Mesodermal cell (in vitro differentiated cells): ENCODE results near the gene CES4A.

Source experiments
- H3K27ac ChIP-seq: 2 replicates; pipeline ENCODE4 v1.7.0; 2013; ENCODE audit warnings: mild to moderate bottlenecking, low read depth, low read length, moderate library complexity; ENCODE audit not compliant: severe bottlenecking
- H3K36me3 ChIP-seq: 2 replicates; pipeline ENCODE4 v1.7.1; 2013; ENCODE audit warnings: mild to moderate bottlenecking, low read length, moderate library complexity; ENCODE audit not compliant: control insufficient read depth, insufficient read depth
- H3K4me1 ChIP-seq: one replicate; pipeline ENCODE4 v1.7.1; 2013; ENCODE audit warnings: mild to moderate bottlenecking, low read length; ENCODE audit not compliant: insufficient read depth, control insufficient read depth, poor library complexity, severe bottlenecking
- H3K4me3 ChIP-seq: 2 replicates; pipeline ENCODE4 v1.7.0; 2013; ENCODE audit warnings: low read length, control low read depth, mild to moderate bottlenecking; ENCODE audit not compliant: insufficient read depth, poor library complexity, severe bottlenecking; ENCODE audit errors: extremely low read depth
- H3K9me3 ChIP-seq: 2 replicates; pipeline ENCODE4 v1.7.1; 2013; ENCODE audit warnings: mild to moderate bottlenecking, low read length, moderate library complexity; ENCODE audit not compliant: control insufficient read depth
- WGBS, 2 experiments: methylation state at CpG; one replicate each; pipeline ENCODE4 v1.1.5; 2013; ENCODE audit warnings: missing lambda C conversion rate in 2 of 2; ENCODE audit not compliant: insufficient coverage in 2 of 2; 5-methylcytosine and 5-hydroxymethylcytosine counted together

Gene CES4A

DNA sequence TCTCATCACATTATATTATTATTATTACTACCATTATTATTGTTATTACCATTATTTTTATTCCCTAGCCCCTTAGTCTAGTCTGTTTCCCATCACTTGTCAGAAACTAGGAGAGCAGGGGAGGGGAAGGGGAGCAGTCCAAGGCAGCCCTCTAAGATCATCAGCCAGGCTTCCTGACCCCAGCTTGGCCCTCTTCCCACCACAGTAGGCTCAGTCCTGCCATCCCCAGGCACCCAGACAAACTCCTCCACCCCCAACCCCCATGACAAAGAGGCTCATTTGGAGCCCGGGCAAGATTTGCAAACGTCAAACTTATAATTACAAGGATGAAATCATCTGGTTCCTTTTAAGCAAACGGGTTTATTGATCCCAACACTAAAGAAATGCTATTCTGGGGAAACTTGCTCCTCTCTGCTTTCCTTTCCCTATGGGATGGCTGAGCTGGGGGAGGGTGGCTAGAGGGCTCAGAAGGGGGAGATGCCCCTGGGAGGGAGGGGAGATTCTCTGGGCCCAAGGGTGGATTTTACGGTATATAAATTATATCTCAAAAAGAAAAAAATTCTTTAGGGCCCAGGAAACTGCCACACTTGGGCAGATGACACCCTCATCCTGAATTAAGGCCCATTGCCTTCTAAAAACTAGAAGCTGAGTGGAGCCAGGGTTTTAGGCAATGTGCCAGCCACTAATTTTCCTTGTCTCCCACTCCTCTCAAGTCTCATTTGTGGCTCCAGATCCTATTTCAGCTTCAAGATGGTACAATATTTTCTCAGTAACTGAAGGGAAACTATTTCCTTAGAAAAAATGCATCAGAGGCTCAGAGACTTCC, 36.2 kb downstream of the CES4A start:
- Histone ChIP-seq H3K4me3 (no peak overlapping the region), H3K36me3 (no peaks in the 10 kb centered on the region), H3K27ac (peak overlapping the region; percentile 11), H3K4me1 (peaks cover 46% of the 10 kb centered on the region), H3K9me3 (no peaks in the 10 kb centered on the region)
- WGBS, 2 experiments = 67% methylated on average over 1 of the region's 4 CpGs; no CpG with 5 or more reads in 1 of the 2 experiments

- H3K4me1 ChIP-seq = peaks cover 46% of the 10 kb centered on the region
- no peaks in the 10 kb centered on the region for H3K9me3 ChIP-seq
- H3K4me3 ChIP-seq = no peak overlapping the region
- H3K27ac ChIP-seq = peak overlapping the region; percentile 11
- H3K36me3 ChIP-seq = peaks cover 4% of the 10 kb centered on the region
These were observed 36.8 kb downstream of the CES4A start for GRCh38 chr16:67025210-67025550.

DNA sequence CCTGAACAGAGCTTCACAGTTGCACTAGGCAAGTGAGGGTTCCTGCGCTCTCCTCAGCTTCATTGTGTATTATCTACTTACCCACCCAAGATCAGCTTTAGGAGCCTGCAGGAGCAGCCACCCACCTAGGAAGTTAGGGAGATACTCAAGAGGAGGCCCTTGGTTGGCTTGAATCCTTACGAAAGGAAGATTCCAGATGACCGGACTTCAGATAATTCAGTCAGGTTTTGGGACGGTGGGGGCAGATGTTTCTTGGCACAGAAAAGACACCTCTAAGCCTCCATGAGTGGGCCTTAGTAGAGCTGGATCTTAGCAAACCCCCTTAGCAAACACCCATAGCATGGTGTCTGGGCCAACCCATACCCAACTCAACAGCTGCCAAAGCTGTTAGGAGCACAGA, 38.2 kb downstream of the CES4A start:
- Histone ChIP-seq H3K9me3 (no peaks in the 10 kb centered on the region), H3K4me3 (no peak overlapping the region), H3K27ac (no peak overlapping the region), H3K36me3 (peaks cover 17% of the 10 kb centered on the region), H3K4me1 (peaks cover 38% of the 10 kb centered on the region)
- 100% methylated on average over 3 of the region's 4 CpGs for WGBS, 2 experiments

DNA sequence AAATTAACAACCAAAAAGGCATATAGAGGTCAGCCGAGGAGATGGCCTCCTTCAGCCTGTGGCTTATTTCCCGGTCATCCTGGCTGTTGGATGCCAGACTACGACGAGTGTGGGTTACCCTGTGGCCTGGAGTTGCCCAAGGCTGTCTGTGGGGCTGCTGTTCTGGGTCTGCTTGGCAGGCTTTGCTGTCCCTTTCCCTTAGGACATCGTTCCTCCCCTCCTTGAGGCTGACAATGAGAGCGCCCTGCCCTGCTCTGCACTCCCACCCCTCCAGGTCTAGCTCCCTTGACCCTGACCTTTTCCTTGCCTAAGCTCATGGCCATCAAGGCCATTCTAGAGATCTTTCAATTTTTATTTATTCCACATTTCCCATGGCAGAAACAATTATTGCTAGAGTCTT, 38.7 kb downstream of the CES4A start:
- Histone ChIP-seq H3K36me3 (peaks cover 21% of the 10 kb centered on the region), H3K4me1 (peaks cover 42% of the 10 kb centered on the region), H3K4me3 (no peak overlapping the region), H3K9me3 (no peaks in the 10 kb centered on the region), H3K27ac (no peak overlapping the region)
- 97 to 99% methylated on average over 5 to 6 of the region's 6 CpGs for WGBS, 2 experiments

GRCh38 chr16:67028167-67028695, 39.8 kb downstream of the CES4A start:
- 11 to 24% methylated on average over 4 to 6 of the region's 10 CpGs for WGBS, 2 experiments
- H3K9me3 ChIP-seq = no peaks in the 10 kb centered on the region
- peak overlapping the region; percentile 89 for H3K4me3 ChIP-seq
- peaks cover 33% of the 10 kb centered on the region for H3K36me3 ChIP-seq
- peak overlapping the region; percentile 84 for H3K27ac ChIP-seq
- H3K4me1 ChIP-seq = peaks cover 37% of the 10 kb centered on the region

DNA sequence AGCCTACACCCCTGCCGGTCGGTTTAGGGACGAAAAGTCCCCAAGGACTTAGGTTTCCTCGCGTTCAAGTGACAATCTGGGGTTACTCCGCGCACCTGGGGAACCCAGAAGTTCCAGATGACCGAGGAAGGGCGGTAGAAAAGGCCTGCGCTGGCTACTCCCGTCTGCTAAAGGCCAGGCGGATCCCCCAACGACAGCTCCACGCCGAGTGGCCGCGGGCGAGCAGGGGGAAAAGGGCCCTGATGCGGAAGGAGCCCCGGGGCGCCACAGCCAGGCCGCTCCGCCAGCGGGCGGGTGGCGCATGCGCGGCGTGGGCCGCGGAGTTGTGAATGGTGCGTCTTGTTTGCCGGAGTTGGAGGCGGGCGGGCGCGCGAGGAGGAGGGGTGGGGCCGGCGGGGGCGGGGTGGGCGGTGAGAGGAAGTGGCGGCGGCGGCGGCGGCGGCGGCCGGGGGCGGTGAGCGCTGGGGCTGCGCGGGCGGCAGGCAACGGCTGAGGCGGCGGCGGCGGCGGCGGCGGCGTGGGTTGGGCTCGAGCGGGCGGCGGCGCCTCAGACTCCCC, 40.4 kb downstream of the CES4A start, which contains the start of gene CBFB:
Gene CBFB, plus strand, starts transcription at position 454 of the 558 bp plus-strand sequence. CDS start 259 bp downstream, outside the sequence.
- H3K9me3 ChIP-seq = no peaks in the 10 kb centered on the region
- peak within 1 kb of the TSS; percentile 89 for H3K4me3 ChIP-seq
- H3K4me1 ChIP-seq = peaks cover 34% of the 10 kb centered on the region
- WGBS, 2 experiments = 1 to 2% methylated on average over 20 to 29 of the region's 69 CpGs
- peak within 1 kb of the TSS; percentile 87 for H3K27ac ChIP-seq
- peaks cover 39% of the 10 kb centered on the region for H3K36me3 ChIP-seq

DNA sequence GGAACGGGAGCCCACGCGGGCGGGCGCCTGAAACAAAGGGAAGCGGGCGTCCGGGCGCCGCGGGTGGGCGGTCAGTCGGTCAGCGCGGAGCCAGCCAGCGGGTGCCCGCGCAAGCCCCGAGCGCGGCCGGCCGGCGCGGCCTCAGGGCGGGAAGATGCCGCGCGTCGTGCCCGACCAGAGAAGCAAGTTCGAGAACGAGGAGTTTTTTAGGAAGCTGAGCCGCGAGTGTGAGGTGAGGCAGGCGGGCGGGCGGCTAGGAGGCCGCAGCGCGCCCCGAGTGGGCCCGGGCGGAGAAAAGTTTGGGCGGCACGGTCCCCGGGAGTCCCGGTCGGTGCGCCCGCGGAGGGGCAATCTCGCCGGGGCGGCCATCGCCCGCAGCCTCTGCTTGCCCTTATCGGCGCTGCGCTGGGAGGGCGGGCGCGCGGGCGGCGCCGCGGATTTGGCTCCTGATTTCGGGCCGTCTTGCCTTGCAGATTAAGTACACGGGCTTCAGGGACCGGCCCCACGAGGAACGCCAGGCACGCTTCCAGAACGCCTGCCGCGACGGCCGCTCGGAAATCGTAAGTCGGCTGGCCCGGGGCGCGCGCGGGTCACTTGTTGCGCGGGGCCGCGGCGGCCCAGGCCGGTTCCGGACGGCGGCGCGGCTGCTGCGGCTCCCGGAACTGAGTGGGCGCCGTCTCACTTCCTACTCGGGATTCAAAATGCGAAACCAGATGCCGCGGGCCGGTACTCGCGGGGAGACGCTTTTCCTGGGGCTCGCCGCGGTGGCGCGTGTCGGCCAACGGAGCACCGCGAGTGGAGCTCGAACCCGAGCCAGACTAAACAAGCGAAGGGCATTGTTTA, 41.1 kb downstream of the CES4A start:
- H3K36me3 ChIP-seq = peaks cover 45% of the 10 kb centered on the region
- 0% methylated on average over 103 to 118 of the region's 123 CpGs for WGBS, 2 experiments
- H3K4me3 ChIP-seq = peak overlapping the region; percentile 89
- peak overlapping the region; percentile 87 for H3K27ac ChIP-seq
- peaks cover 27% of the 10 kb centered on the region for H3K4me1 ChIP-seq
- H3K9me3 ChIP-seq = no peaks in the 10 kb centered on the region

GRCh38 chr16:67030221-67030962, 42.0 kb downstream of the CES4A start:
- H3K4me3 ChIP-seq = peak overlapping the region; percentile 89
- H3K27ac ChIP-seq = no peak overlapping the region
- peaks cover 54% of the 10 kb centered on the region for H3K36me3 ChIP-seq
- H3K4me1 ChIP-seq = peaks cover 19% of the 10 kb centered on the region
- no peaks in the 10 kb centered on the region for H3K9me3 ChIP-seq
- WGBS, 2 experiments = 71 to 79% methylated on average over 12 to 13 of the region's 18 CpGs

DNA sequence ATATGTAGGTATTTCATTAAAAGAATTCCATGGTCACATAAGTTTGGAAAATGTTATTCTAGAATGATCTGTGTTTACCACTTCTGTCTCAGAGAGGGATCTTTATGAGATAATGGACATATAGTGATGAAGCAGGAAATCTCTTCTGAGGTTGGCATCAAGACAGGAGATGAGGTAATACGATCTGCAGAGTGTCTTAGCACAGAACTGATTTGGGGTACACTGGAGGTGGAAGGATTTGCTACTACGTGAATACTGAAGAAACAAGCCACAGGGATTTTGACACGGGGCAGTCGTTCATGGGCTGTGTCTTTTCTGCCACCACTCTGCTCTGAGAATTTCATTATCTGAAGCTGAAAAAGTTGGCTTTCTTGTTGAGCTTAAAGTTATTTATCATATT, 46.1 kb downstream of the CES4A start:
- Histone ChIP-seq H3K27ac (no peak overlapping the region), H3K4me3 (no peak overlapping the region), H3K4me1 (peaks cover 11% of the 10 kb centered on the region), H3K36me3 (peaks cover 79% of the 10 kb centered on the region), H3K9me3 (no peaks in the 10 kb centered on the region)
- WGBS, 2 experiments = 94 to 100% methylated on average over 2 to 3 of the region's 4 CpGs

GRCh38 chr16:67035364-67035763, 47.0 kb downstream of the CES4A start:
- H3K36me3 ChIP-seq = peaks cover 81% of the 10 kb centered on the region
- no peak overlapping the region for H3K27ac ChIP-seq
- WGBS, 2 experiments = no CpG with 5 or more reads among the region's 1 CpG
- H3K9me3 ChIP-seq = no peaks in the 10 kb centered on the region
- H3K4me1 ChIP-seq = peaks cover 16% of the 10 kb centered on the region
- H3K4me3 ChIP-seq = no peak overlapping the region
